HEK293T (cell line): ENCODE results near the gene ANO10.
"Not testable (repeated sequence)": the region's sequence is repeated elsewhere in the genome, so short reads cannot be mapped to it uniquely, and the experiment has no call there.

ENCODE experiments used
- CTCF ChIA-PET: fragments of 350-600 bp; formaldehyde crosslinking; extraction: SDS; loops from one replicate; lab custom pipeline; 2021; ENCODE audit warnings: antibody characterized with exemption, inconsistent platforms; lab: Yijun Ruan, JAX
- POLR2A ChIA-PET: fragments of 350-600 bp; formaldehyde crosslinking; extraction: SDS; loops from one replicate; lab custom pipeline; 2020; ENCODE audit warnings: antibody characterized with exemption, inconsistent platforms; lab: Yijun Ruan, JAX
- DNase-seq: peaks from one replicate; pipeline ENCODE4 v3.0.0; 2012; ENCODE audit warnings: mixed read lengths; ENCODE audit errors: extremely low spot score
- ARNT ChIP-seq: fragments of 450-650 bp; IDR thresholded peaks from 2 replicates; pipeline ENCODE4 v1.6.1; 2017; ENCODE audit warnings: mild to moderate bottlenecking
- BHLHE40 ChIP-seq: fragments of 450-650 bp; IDR thresholded peaks from 2 replicates; pipeline ENCODE4 v1.6.1; 2016; ENCODE audit warnings: mild to moderate bottlenecking, moderate library complexity, borderline replicate concordance
- CTBP1 ChIP-seq: fragments of 450-650 bp; IDR thresholded peaks from 2 replicates; pipeline ENCODE4 v1.6.1; 2016; ENCODE audit warnings: borderline replicate concordance
- ELF4 ChIP-seq: fragments of 450-650 bp; IDR thresholded peaks from 2 replicates; pipeline ENCODE4 v1.6.1; 2017; ENCODE audit warnings: antibody characterized with exemption
- FOXA1 ChIP-seq: fragments of 450-650 bp; IDR thresholded peaks from 2 replicates; pipeline ENCODE4 v1.6.1; 2016; ENCODE audit warnings: mild to moderate bottlenecking
- FOXK2 ChIP-seq: fragments of 450-650 bp; IDR thresholded peaks from 2 replicates; pipeline ENCODE4 v1.6.1; 2016; ENCODE audit warnings: mild to moderate bottlenecking
- FOXM1 ChIP-seq: fragments of 450-650 bp; IDR thresholded peaks from 2 replicates; pipeline ENCODE4 v1.6.1; 2017; ENCODE audit warnings: mild to moderate bottlenecking, borderline replicate concordance
- HDGF ChIP-seq: fragments of 450-650 bp; IDR thresholded peaks from 2 replicates; pipeline ENCODE4 v1.6.1; 2017; ENCODE audit warnings: antibody characterized with exemption, borderline replicate concordance
- L3MBTL2 ChIP-seq: fragments of 450-650 bp; conservative IDR thresholded peaks from 2 replicates; pipeline ENCODE4 v1.6.1; 2016; ENCODE audit warnings: mild to moderate bottlenecking
- LEF1 ChIP-seq: fragments of 450-650 bp; IDR thresholded peaks from 2 replicates; pipeline ENCODE4 v1.6.1; 2017; ENCODE audit warnings: mild to moderate bottlenecking, borderline replicate concordance
- NFRKB ChIP-seq: fragments of 450-650 bp; IDR thresholded peaks from 2 replicates; pipeline ENCODE4 v1.6.1; 2016; ENCODE audit warnings: mild to moderate bottlenecking, moderate library complexity
- PKNOX1 ChIP-seq: fragments of 450-650 bp; IDR thresholded peaks from 2 replicates; pipeline ENCODE4 v1.6.1; 2016
- SP1 ChIP-seq: fragments of 450-650 bp; IDR thresholded peaks from 2 replicates; pipeline ENCODE4 v1.6.1; 2017
- SUZ12 ChIP-seq: fragments of 450-650 bp; IDR thresholded peaks from 2 replicates; pipeline ENCODE4 v1.6.1; 2016; ENCODE audit warnings: mild to moderate bottlenecking
- TARDBP ChIP-seq: fragments of 450-650 bp; IDR thresholded peaks from 2 replicates; pipeline ENCODE4 v1.6.1; 2016
- ZNF384 ChIP-seq: fragments of 450-650 bp; IDR thresholded peaks from 2 replicates; pipeline ENCODE4 v1.6.1; 2016

ANO10 gene

DNA sequence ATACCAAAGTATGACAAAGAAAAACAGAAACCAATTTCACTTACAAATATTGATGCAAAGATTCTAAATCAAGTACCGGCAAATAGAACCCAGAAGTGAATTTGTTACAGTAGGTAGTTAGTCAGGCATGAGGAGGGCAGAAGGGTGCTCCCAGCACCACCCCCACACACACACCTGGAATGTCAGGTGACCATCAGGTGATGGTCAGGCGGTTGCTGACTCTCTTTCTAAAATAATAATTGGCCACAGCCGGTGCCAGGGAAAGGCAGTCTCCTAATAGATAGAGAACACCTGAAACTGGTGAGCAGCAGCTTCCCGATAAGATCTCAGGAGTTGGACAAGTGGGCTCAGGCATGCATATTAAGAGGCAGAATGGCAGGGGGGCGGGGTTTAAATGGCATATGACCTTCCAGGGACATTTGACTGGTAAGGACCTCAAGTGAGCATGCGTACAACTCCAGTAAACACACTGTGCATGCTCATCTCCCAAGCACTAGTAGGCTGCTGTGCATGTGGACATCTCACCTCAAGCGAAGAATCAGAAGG is 131.1 kb downstream of the ANO10 start:
- no peak for DNase-seq
- TF ChIP-seq ARNT = no peak
- TF ChIP-seq SUZ12 = no peak
- TF ChIP-seq FOXM1 = no peak
- TF ChIP-seq BHLHE40 = no peak
- TF ChIP-seq ELF4 = no peak
- no peak for TF ChIP-seq ZNF384
- TF ChIP-seq NFRKB = no peak
- no peak for TF ChIP-seq FOXK2
- CTCF ChIA-PET = no interaction called here
- POLR2A ChIA-PET = no interaction called here

- ChIA-PET POLR2A (no interaction called here), CTCF (no interaction called here)
- TF ChIP-seq BHLHE40 (no peak), NFRKB (no peak), ARNT (no peak), TARDBP (no peak), CTBP1 (no peak), PKNOX1 (no peak), L3MBTL2 (no peak), LEF1 (no peak), SP1 (no peak), ELF4 (no peak), FOXA1 (no peak), HDGF (no peak)
These were observed 131.9 kb downstream of the ANO10 start for GRCh38 chr3:43489930-43490329.

GRCh38 chr3:43485931-43486330 is 135.9 kb downstream of the ANO10 start:
- no peak for DNase-seq
- ChIA-PET POLR2A (no interaction called here), CTCF (no interaction called here)
- TF ChIP-seq L3MBTL2 (no peak), BHLHE40 (no peak), FOXK2 (no peak), NFRKB (no peak), FOXM1 (no peak), HDGF (no peak), SUZ12 (no peak), CTBP1 (no peak), SP1 (no peak), ELF4 (no peak), LEF1 (no peak), ARNT (no peak), ZNF384 (no peak), FOXA1 (no peak), PKNOX1 (no peak), TARDBP (no peak)

More at GRCh38 chr3:43489930-43490329, 131.9 kb downstream of the ANO10 start:
- no peak for DNase-seq

DNA sequence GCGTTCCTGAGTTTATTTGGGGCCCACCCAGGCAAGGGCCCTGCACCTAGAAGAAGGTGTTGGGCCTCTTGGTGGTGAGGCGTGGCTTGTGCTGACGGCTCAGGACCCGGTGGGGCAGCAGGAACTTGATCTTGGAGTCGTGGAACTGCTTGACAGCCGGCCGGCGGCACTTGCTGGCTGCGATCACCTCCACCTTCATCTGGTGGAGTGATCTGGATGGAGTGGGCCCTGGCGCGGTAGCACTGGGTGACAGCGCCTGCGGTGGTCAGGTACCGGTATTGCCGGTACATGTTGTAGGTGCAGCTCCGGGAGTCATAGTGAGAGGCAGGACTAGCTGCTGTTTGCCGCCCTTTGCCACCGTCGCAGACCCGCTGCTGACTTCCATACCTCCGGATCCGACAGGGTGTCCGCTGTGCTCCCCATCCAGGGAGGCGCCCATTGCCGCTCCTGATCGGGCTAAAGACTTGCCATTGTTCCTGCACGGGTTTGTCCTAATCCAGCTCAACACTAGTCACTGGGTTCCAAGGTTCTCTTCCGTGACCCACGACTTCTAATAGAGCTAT is 136.8 kb downstream of the ANO10 start:
- ChIA-PET POLR2A (no interaction called here), CTCF (no interaction called here)
- TF ChIP-seq BHLHE40 = no peak
- TF ChIP-seq L3MBTL2 = no peak
- TF ChIP-seq ZNF384 = no peak
- TF ChIP-seq FOXK2 = no peak
- TF ChIP-seq ARNT = no peak
- no peak for TF ChIP-seq FOXA1
- TF ChIP-seq NFRKB = no peak
- no peak for TF ChIP-seq LEF1
- TF ChIP-seq FOXM1 = no peak
- TF ChIP-seq SUZ12 = no peak
- no peak for TF ChIP-seq CTBP1
- no peak for TF ChIP-seq PKNOX1
- no peak for DNase-seq

GRCh38 chr3:43481375-43481774 is 140.4 kb downstream of the ANO10 start:
- POLR2A ChIA-PET = no interaction called here
- DNase-seq = no peak
- TF ChIP-seq ELF4 (no peak), NFRKB (no peak), L3MBTL2 (no peak), SUZ12 (no peak), SP1 (no peak), FOXK2 (no peak), BHLHE40 (no peak), PKNOX1 (no peak), FOXM1 (no peak), HDGF (no peak), CTBP1 (no peak), ARNT (no peak), TARDBP (no peak)
- CTCF ChIA-PET = no interaction called here

DNA sequence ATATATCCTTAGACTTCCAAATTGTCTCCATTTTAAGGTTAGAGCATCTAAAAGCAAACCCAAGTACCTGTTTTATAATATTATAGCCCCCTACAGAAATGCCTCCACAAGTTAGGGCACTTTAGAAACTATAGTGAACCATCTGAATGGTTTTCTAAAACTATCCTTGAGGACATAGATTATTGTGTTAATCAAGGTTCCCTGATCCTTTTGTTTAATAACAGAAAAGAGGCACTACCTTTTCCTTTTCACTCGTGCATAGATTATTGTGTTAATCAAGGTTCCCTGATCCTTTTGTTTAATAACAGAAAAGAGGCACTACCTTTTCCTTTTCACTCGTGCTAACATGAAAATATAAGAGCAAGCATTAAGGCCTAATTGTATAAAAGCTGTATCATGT is 143.0 kb downstream of the ANO10 start:
- CTCF ChIA-PET = not testable (repeated sequence)

More for the DNA sequence above, 143.0 kb downstream of the ANO10 start:
- DNase-seq, POLR2A ChIA-PET: not testable (repeated sequence)
